HEK293 (cell line): ENCODE measurements around the gene HES7.
A peak's percentile ranks its signal among the peaks of the same experiment; 100 is the strongest.

ENCODE experiments used
- CTCF ChIP-seq: fragments of 450-650 bp; formaldehyde crosslinking; IDR thresholded peaks from 2 replicates; pipeline ENCODE4 v1.5.1; 2016; ENCODE audit warnings: missing biosample characterization, missing genetic modification characterization
- FEZF1 ChIP-seq: fragments of 450-650 bp; formaldehyde crosslinking; IDR thresholded peaks from 2 replicates; pipeline ENCODE4 v1.5.1; 2016; ENCODE audit warnings: missing biosample characterization, missing genetic modification characterization
- HOXD13 ChIP-seq: sonication (generic); formaldehyde crosslinking; IDR thresholded peaks from 2 replicates; pipeline ENCODE4 v1.8.0; 2022; ENCODE audit warnings: missing genetic modification reagents, borderline replicate concordance
- KLF9 ChIP-seq: fragments of 450-650 bp; formaldehyde crosslinking; IDR thresholded peaks from 2 replicates; pipeline ENCODE4 v1.5.1; 2016; ENCODE audit warnings: missing biosample characterization, missing genetic modification characterization, low read depth
- RBAK ChIP-seq: fragments of 450-650 bp; formaldehyde crosslinking; IDR thresholded peaks from 2 replicates; pipeline ENCODE4 v1.5.1; 2016; ENCODE audit warnings: missing biosample characterization, missing genetic modification characterization
- SP3 ChIP-seq: fragments of 450-650 bp; formaldehyde crosslinking; IDR thresholded peaks from 2 replicates; pipeline ENCODE4 v1.5.1; 2016; ENCODE audit warnings: missing biosample characterization, missing genetic modification characterization
- ZBTB1 ChIP-seq: fragments of 450-650 bp; formaldehyde crosslinking; IDR thresholded peaks from 2 replicates; pipeline ENCODE4 v1.5.1; 2016; ENCODE audit warnings: missing biosample characterization, missing genetic modification characterization
- ZBTB20 ChIP-seq: fragments of 450-650 bp; formaldehyde crosslinking; IDR thresholded peaks from 2 replicates; pipeline ENCODE4 v1.5.1; 2016; ENCODE audit warnings: missing biosample characterization, missing genetic modification characterization
- ZBTB44 ChIP-seq: fragments of 450-650 bp; IDR thresholded peaks from 2 replicates; pipeline ENCODE4 v1.5.1; 2018; ENCODE audit warnings: missing biosample characterization, mild to moderate bottlenecking, missing genetic modification characterization
- ZFP37 ChIP-seq: fragments of 450-650 bp; formaldehyde crosslinking; IDR thresholded peaks from 2 replicates; pipeline ENCODE4 v1.5.1; 2016; ENCODE audit warnings: missing biosample characterization, missing genetic modification characterization
- ZNF114 ChIP-seq: fragments of 450-650 bp; formaldehyde crosslinking; IDR thresholded peaks from 2 replicates; pipeline ENCODE4 v1.5.0; 2017; ENCODE audit warnings: missing biosample characterization, missing genetic modification characterization
- ZNF132 ChIP-seq: fragments of 450-650 bp; formaldehyde crosslinking; IDR thresholded peaks from 2 replicates; pipeline ENCODE4 v1.5.1; 2017; ENCODE audit warnings: missing biosample characterization, missing genetic modification characterization, borderline replicate concordance
- ZNF133 ChIP-seq: fragments of 450-650 bp; formaldehyde crosslinking; IDR thresholded peaks from 2 replicates; pipeline ENCODE4 v1.5.1; 2016; ENCODE audit warnings: missing biosample characterization, missing genetic modification characterization
- ZNF138 ChIP-seq: fragments of 450-650 bp; formaldehyde crosslinking; IDR thresholded peaks from 2 replicates; pipeline ENCODE4 v1.5.1; 2016; ENCODE audit warnings: missing biosample characterization, missing genetic modification characterization, borderline replicate concordance
- ZNF146 ChIP-seq: fragments of 450-650 bp; formaldehyde crosslinking; IDR thresholded peaks from 2 replicates; pipeline ENCODE4 v1.5.1; 2016; ENCODE audit warnings: missing biosample characterization, missing genetic modification characterization
- ZNF174 ChIP-seq: fragments of 450-650 bp; formaldehyde crosslinking; IDR thresholded peaks from 2 replicates; pipeline ENCODE4 v1.5.0; 2017; ENCODE audit warnings: missing biosample characterization, mild to moderate bottlenecking, missing genetic modification characterization
- ZNF184 ChIP-seq: fragments of 450-650 bp; IDR thresholded peaks from 2 replicates; pipeline ENCODE4 v1.5.1; 2018; ENCODE audit warnings: missing biosample characterization, mild to moderate bottlenecking, missing genetic modification characterization
- ZNF19 ChIP-seq: fragments of 450-650 bp; formaldehyde crosslinking; IDR thresholded peaks from 2 replicates; pipeline ENCODE4; 2016; ENCODE audit warnings: missing biosample characterization, missing genetic modification characterization, low read depth
- ZNF239 ChIP-seq: fragments of 450-650 bp; formaldehyde crosslinking; IDR thresholded peaks from 2 replicates; pipeline ENCODE4 v1.5.1; 2016; ENCODE audit warnings: missing biosample characterization, missing genetic modification characterization
- ZNF280C ChIP-seq: fragments of 450-650 bp; formaldehyde crosslinking; IDR thresholded peaks from 2 replicates; pipeline ENCODE4 v1.5.1; 2016; ENCODE audit warnings: missing biosample characterization, missing genetic modification characterization
- ZNF302 ChIP-seq: fragments of 450-650 bp; formaldehyde crosslinking; IDR thresholded peaks from 2 replicates; pipeline ENCODE4 v1.5.1; 2016; ENCODE audit warnings: missing biosample characterization, missing genetic modification characterization, low read depth
- ZNF335 ChIP-seq: fragments of 450-650 bp; formaldehyde crosslinking; conservative IDR thresholded peaks from 2 replicates; pipeline ENCODE4 v1.5.1; 2016; ENCODE audit warnings: missing biosample characterization, missing genetic modification characterization
- ZNF521 ChIP-seq: fragments of 450-650 bp; formaldehyde crosslinking; IDR thresholded peaks from 2 replicates; pipeline ENCODE4 v1.5.1; 2017; ENCODE audit warnings: missing biosample characterization, mild to moderate bottlenecking, missing genetic modification characterization
- ZNF558 ChIP-seq: fragments of 450-650 bp; formaldehyde crosslinking; IDR thresholded peaks from 2 replicates; pipeline ENCODE4 v1.5.1; 2016; ENCODE audit warnings: missing biosample characterization, missing genetic modification characterization
- ZNF560 ChIP-seq: fragments of 450-650 bp; formaldehyde crosslinking; IDR thresholded peaks from 2 replicates; pipeline ENCODE4 v1.5.1; 2017; ENCODE audit warnings: missing biosample characterization, missing genetic modification characterization, borderline replicate concordance
- ZNF571 ChIP-seq: fragments of 450-650 bp; formaldehyde crosslinking; IDR thresholded peaks from 2 replicates; pipeline ENCODE4 v1.5.0; 2017; ENCODE audit warnings: missing biosample characterization, missing genetic modification characterization
- ZNF621 ChIP-seq: fragments of 450-650 bp; formaldehyde crosslinking; IDR thresholded peaks from 2 replicates; pipeline ENCODE4 v1.5.1; 2017; ENCODE audit warnings: missing biosample characterization, missing genetic modification characterization
- ZNF654 ChIP-seq: fragments of 450-650 bp; formaldehyde crosslinking; IDR thresholded peaks from 2 replicates; pipeline ENCODE4 v1.5.1; 2016; ENCODE audit warnings: low read depth, missing biosample characterization, missing genetic modification characterization
- ZNF768 ChIP-seq: fragments of 450-650 bp; formaldehyde crosslinking; IDR thresholded peaks from 2 replicates; pipeline ENCODE4 v1.5.1; 2018; ENCODE audit warnings: missing biosample characterization, mild to moderate bottlenecking, missing genetic modification characterization
- ZNF776 ChIP-seq: fragments of 450-650 bp; formaldehyde crosslinking; IDR thresholded peaks from 2 replicates; pipeline ENCODE4 v1.5.0; 2017; ENCODE audit warnings: missing biosample characterization, missing genetic modification characterization, borderline replicate concordance
- ZNF837 ChIP-seq: fragments of 450-650 bp; formaldehyde crosslinking; IDR thresholded peaks from 2 replicates; pipeline ENCODE4 v1.5.1; 2016; ENCODE audit warnings: missing biosample characterization, missing genetic modification characterization
- ZXDB ChIP-seq: fragments of 450-650 bp; formaldehyde crosslinking; IDR thresholded peaks from 2 replicates; pipeline ENCODE4 v1.5.1; 2016; ENCODE audit warnings: missing biosample characterization, missing genetic modification characterization
- TF ChIP-seq, protein P1 (sequence below): fragments of 450-650 bp; formaldehyde crosslinking; IDR thresholded peaks from 2 replicates; pipeline ENCODE4 v1.5.1; 2016; ENCODE audit warnings: missing biosample characterization, missing genetic modification characterization
- TF ChIP-seq, protein P2 (sequence below): fragments of 450-650 bp; formaldehyde crosslinking; IDR thresholded peaks from 2 replicates; pipeline ENCODE4 v1.5.1; 2017; ENCODE audit warnings: missing biosample characterization, missing genetic modification characterization

Gene HES7

GRCh38 chr17:8153957-8154607 lies 30.2 kb upstream of the HES7 start (continued):
- TF ChIP-seq ZNF146: no peak
- peak; percentile 18; the same call in 1 of the 2 replicates for TF ChIP-seq ZFP37 (tag by site-specific recombination)
- TF ChIP-seq ZBTB20 (tag by site-specific recombination): peak; percentile 18; the same call in 1 of the 2 replicates
- TF ChIP-seq KLF9 (tag by site-specific recombination): peak; percentile 97
- peak; percentile 27; the same call in 1 of the 2 replicates for TF ChIP-seq FEZF1 (tag by site-specific recombination)
- no peak for TF ChIP-seq ZNF184 (tag by site-specific recombination)
- TF ChIP-seq, protein P1, sequence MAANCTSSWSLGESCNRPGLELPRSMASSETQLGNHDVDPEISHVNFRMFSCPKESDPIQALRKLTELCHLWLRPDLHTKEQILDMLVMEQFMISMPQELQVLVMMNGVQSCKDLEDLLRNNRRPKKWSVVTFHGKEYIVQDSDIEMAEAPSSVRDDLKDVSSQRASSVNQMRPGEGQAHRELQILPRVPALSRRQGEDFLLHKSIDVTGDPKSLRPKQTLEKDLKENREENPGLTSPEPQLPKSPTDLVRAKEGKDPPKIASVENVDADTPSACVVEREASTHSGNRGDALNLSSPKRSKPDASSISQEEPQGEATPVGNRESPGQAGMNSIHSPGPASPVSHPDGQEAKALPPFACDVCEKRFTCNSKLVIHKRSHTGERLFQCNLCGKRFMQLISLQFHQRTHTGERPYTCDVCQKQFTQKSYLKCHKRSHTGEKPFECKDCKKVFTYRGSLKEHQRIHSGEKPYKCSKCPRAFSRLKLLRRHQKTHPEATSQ: no peak
- TF ChIP-seq ZNF654 (tag by site-specific recombination): no peak; the same call in 1 of the 2 replicates
- TF ChIP-seq ZNF138 (tag by site-specific recombination): no peak
- TF ChIP-seq ZBTB44 (tag by site-specific recombination): peak; percentile 66
- TF ChIP-seq ZNF280C (tag by site-specific recombination): no peak
- TF ChIP-seq HOXD13 (CRISPR knock-in tag): no peak
- no peak for TF ChIP-seq ZNF837
- no peak for TF ChIP-seq CTCF (tag by site-specific recombination)
- TF ChIP-seq ZNF239 (tag by site-specific recombination): no peak
- no peak for TF ChIP-seq ZNF19 (tag by site-specific recombination)
- no peak for TF ChIP-seq ZNF174
- TF ChIP-seq SP3: peak; percentile 91
- no peak for TF ChIP-seq ZNF302 (tag by site-specific recombination)
- no peak for TF ChIP-seq ZNF560 (tag by site-specific recombination)
- TF ChIP-seq ZNF571 (tag by site-specific recombination): no peak
- TF ChIP-seq ZNF558 (tag by site-specific recombination): 0 out of 2 replicates have a peak, but pooled peaks have one; percentile 5
- TF ChIP-seq, protein P2, sequence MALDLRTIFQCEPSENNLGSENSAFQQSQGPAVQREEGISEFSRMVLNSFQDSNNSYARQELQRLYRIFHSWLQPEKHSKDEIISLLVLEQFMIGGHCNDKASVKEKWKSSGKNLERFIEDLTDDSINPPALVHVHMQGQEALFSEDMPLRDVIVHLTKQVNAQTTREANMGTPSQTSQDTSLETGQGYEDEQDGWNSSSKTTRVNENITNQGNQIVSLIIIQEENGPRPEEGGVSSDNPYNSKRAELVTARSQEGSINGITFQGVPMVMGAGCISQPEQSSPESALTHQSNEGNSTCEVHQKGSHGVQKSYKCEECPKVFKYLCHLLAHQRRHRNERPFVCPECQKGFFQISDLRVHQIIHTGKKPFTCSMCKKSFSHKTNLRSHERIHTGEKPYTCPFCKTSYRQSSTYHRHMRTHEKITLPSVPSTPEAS (tag by site-specific recombination): no peak
- TF ChIP-seq ZNF114: no peak
- TF ChIP-seq ZXDB: peak; percentile 64
- TF ChIP-seq ZNF776: no peak
- no peak for TF ChIP-seq ZNF521 (tag by site-specific recombination)
- no peak for TF ChIP-seq ZNF768
- no peak for TF ChIP-seq ZNF621
- TF ChIP-seq ZNF335: peak; percentile 11; the same call in 1 of the 2 replicates
- no peak for TF ChIP-seq ZNF133
- no peak for TF ChIP-seq RBAK (tag by site-specific recombination)
- TF ChIP-seq ZBTB1 (tag by site-specific recombination): peak; percentile 12; the same call in 1 of the 2 replicates
- TF ChIP-seq ZNF132 (tag by site-specific recombination): no peak
